ENCODE results near the gene PCMT1. TPM values are rescaled to one million over a fixed set of nuclear protein-coding genes. Genes with fewer than 3 reads are reported as not detected.
"Not testable (repeated sequence)": the region's sequence is repeated elsewhere in the genome, so short reads cannot be mapped to it uniquely, and the experiment has no call there.

Gene PCMT1
- total RNA-seq, 1 donor, result 104 TPM

DNA sequence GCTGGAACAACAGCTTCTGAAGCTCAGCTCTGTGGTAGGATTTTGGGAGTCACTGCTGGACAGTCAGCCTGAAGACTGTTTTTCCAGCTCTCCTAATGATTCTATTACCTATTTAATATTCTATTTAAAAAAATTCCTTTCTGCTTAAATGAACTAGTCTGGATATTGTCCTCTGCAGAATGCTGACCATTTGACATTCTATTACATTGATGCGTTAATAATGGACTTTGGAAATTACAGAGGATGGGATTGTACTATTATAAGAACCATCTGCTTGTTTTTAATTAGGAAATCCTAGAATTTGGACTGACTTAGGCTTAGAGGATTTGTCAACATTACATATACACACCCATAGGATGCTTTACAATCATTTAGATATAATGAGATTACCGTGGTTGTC lies 94.9 kb downstream of the PCMT1 start:
- Histone ChIP-seq H3K9me3 (ENCODE audit: low read depth, low read length) (no peaks in the 10 kb centered on the region), H3K27me3 (ENCODE audit: insufficient read depth, low read length) (no peaks in the 10 kb centered on the region), H3K4me3 (ENCODE audit: insufficient read depth, low read length) (no peak overlapping the region), H2AFZ (ENCODE audit: low read length) (no peak overlapping the region), H3K4me2 (ENCODE audit: insufficient read depth, low read length) (no peak overlapping the region), H4K20me1 (ENCODE audit: insufficient read depth, low read length) (no peaks in the 10 kb centered on the region), H3K36me3 (ENCODE audit: insufficient read depth, low read length) (peaks cover 9% of the 10 kb centered on the region), H3K27ac (ENCODE audit: low read depth, low read length) (no peak overlapping the region), H3K79me2 (ENCODE audit: insufficient read depth, low read length) (peaks cover 6% of the 10 kb centered on the region), H3K4me1 (ENCODE audit: insufficient read depth, low read length) (peaks cover 58% of the 10 kb centered on the region)
- no peak for DNase-seq (ENCODE audit: insufficient read length, low spot score, missing footprints)
- TF ChIP-seq, protein P1, sequence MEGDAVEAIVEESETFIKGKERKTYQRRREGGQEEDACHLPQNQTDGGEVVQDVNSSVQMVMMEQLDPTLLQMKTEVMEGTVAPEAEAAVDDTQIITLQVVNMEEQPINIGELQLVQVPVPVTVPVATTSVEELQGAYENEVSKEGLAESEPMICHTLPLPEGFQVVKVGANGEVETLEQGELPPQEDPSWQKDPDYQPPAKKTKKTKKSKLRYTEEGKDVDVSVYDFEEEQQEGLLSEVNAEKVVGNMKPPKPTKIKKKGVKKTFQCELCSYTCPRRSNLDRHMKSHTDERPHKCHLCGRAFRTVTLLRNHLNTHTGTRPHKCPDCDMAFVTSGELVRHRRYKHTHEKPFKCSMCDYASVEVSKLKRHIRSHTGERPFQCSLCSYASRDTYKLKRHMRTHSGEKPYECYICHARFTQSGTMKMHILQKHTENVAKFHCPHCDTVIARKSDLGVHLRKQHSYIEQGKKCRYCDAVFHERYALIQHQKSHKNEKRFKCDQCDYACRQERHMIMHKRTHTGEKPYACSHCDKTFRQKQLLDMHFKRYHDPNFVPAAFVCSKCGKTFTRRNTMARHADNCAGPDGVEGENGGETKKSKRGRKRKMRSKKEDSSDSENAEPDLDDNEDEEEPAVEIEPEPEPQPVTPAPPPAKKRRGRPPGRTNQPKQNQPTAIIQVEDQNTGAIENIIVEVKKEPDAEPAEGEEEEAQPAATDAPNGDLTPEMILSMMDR (IDR thresholded peaks at IDR 0.05; ENCODE audit: extremely low read depth, low read depth, low read length), result no peak

GRCh38 chr6:149845549-149845948 lies 96.0 kb downstream of the PCMT1 start:
- Histone ChIP-seq H3K27me3 (ENCODE audit: insufficient read depth, low read length) (no peaks in the 10 kb centered on the region), H2AFZ (ENCODE audit: low read length) (no peak overlapping the region), H3K4me2 (ENCODE audit: insufficient read depth, low read length) (peak overlapping the region; percentile 67), H3K36me3 (ENCODE audit: insufficient read depth, low read length) (peaks cover 13% of the 10 kb centered on the region), H3K9me3 (ENCODE audit: low read depth, low read length) (no peaks in the 10 kb centered on the region), H3K4me1 (ENCODE audit: insufficient read depth, low read length) (peaks cover 50% of the 10 kb centered on the region), H3K27ac (ENCODE audit: low read depth, low read length) (peak overlapping the region; percentile 73), H4K20me1 (ENCODE audit: insufficient read depth, low read length) (no peaks in the 10 kb centered on the region), H3K4me3 (ENCODE audit: insufficient read depth, low read length) (no peak overlapping the region), H3K79me2 (ENCODE audit: insufficient read depth, low read length) (peaks cover 6% of the 10 kb centered on the region)
- DNase-seq (ENCODE audit: insufficient read length, low spot score, missing footprints), result no peak
- TF ChIP-seq, protein P1 (IDR thresholded peaks at IDR 0.05; ENCODE audit: extremely low read depth, low read depth, low read length), result no peak

- no peak for DNase-seq (ENCODE audit: insufficient read length, low spot score, missing footprints)
- Histone ChIP-seq H3K4me1 (ENCODE audit: insufficient read depth, low read length) (peaks cover 46% of the 10 kb centered on the region), H3K27ac (ENCODE audit: low read depth, low read length) (peak overlapping the region; percentile 73), H3K4me2 (ENCODE audit: insufficient read depth, low read length) (peak overlapping the region; percentile 67), H2AFZ (ENCODE audit: low read length) (no peak overlapping the region), H3K36me3 (ENCODE audit: insufficient read depth, low read length) (peaks cover 13% of the 10 kb centered on the region), H4K20me1 (ENCODE audit: insufficient read depth, low read length) (no peaks in the 10 kb centered on the region), H3K9me3 (ENCODE audit: low read depth, low read length) (no peaks in the 10 kb centered on the region), H3K27me3 (ENCODE audit: insufficient read depth, low read length) (no peaks in the 10 kb centered on the region), H3K79me2 (ENCODE audit: insufficient read depth, low read length) (peaks cover 6% of the 10 kb centered on the region), H3K4me3 (ENCODE audit: insufficient read depth, low read length) (peak overlapping the region; percentile 35)
- TF ChIP-seq, protein P1 (IDR thresholded peaks at IDR 0.05; ENCODE audit: extremely low read depth, low read depth, low read length), result no peak
These were observed 96.8 kb downstream of the PCMT1 start for GRCh38 chr6:149846321-149846720.

- no peak for DNase-seq (ENCODE audit: insufficient read length, low spot score, missing footprints)
- Histone ChIP-seq H3K4me1 (ENCODE audit: insufficient read depth, low read length) (peaks cover 61% of the 10 kb centered on the region), H3K36me3 (ENCODE audit: insufficient read depth, low read length) (peaks cover 4% of the 10 kb centered on the region), H3K27me3 (ENCODE audit: insufficient read depth, low read length) (no peaks in the 10 kb centered on the region), H2AFZ (ENCODE audit: low read length) (no peak overlapping the region), H3K79me2 (ENCODE audit: insufficient read depth, low read length) (peaks cover 9% of the 10 kb centered on the region), H3K4me3 (ENCODE audit: insufficient read depth, low read length) (no peak overlapping the region), H3K9me3 (ENCODE audit: low read depth, low read length) (no peaks in the 10 kb centered on the region), H4K20me1 (ENCODE audit: insufficient read depth, low read length) (no peaks in the 10 kb centered on the region), H3K4me2 (ENCODE audit: insufficient read depth, low read length) (peak overlapping the region; percentile 75), H3K27ac (ENCODE audit: low read depth, low read length) (peak overlapping the region; percentile 87)
- TF ChIP-seq, protein P1 (IDR thresholded peaks at IDR 0.05; ENCODE audit: extremely low read depth, low read depth, low read length), result no peak
These were observed 98.4 kb downstream of the PCMT1 start for GRCh38 chr6:149847939-149848267.

DNA sequence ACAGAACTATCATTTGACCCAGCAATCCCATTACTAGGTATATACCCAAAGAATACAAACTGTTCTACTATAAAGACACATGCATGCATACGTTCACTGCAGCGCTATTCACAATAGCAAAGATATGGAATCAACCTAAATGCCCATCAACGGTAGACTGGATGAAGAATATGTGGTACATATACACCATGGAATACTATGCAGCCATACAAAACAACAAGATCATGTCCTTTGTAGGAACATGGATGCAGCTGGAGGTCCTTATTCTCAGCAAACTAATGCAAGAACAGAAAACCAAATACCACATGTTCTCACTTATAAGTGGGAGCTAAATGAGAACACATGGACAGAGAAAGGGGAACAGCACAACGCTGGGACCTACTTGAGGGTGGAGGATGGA lies 98.8 kb downstream of the PCMT1 start:
- H4K20me1 ChIP-seq (ENCODE audit: insufficient read depth, low read length); H3K9me3 ChIP-seq (ENCODE audit: low read depth, low read length); H3K4me3 ChIP-seq (ENCODE audit: insufficient read depth, low read length); H3K36me3 ChIP-seq (ENCODE audit: insufficient read depth, low read length); H3K79me2 ChIP-seq (ENCODE audit: insufficient read depth, low read length); H3K27me3 ChIP-seq (ENCODE audit: insufficient read depth, low read length); H2AFZ ChIP-seq (ENCODE audit: low read length); DNase-seq (ENCODE audit: insufficient read length, low spot score, missing footprints): not testable (repeated sequence)
- Histone ChIP-seq H3K27ac (ENCODE audit: low read depth, low read length) (peak overlapping the region; percentile 87), H3K4me1 (ENCODE audit: insufficient read depth, low read length) (peaks cover 62% of the 10 kb centered on the region), H3K4me2 (ENCODE audit: insufficient read depth, low read length) (peak overlapping the region; percentile 75)

Data from osteoblast (primary cell).